GM12875 (cell line): ENCODE results near the gene TMEM175.

Source experiments
- H3K4me3 ChIP-seq: one replicate; pipeline ENCODE4 v1.5.1; 2011; ENCODE audit warnings: low read depth, low read length, control low read depth
- CTCF ChIP-seq: IDR thresholded peaks from 2 replicates; pipeline ENCODE4 v1.5.1; 2011; ENCODE audit warnings: low read depth, mild to moderate bottlenecking, control low read depth, inconsistent platforms, low read length, moderate library complexity, borderline replicate concordance; ENCODE audit not compliant: insufficient read depth

Gene TMEM175

GRCh38 chr4:991451-992296, 59.4 kb downstream of the TMEM175 start:
- no peak overlapping the region for H3K4me3 ChIP-seq
- TF ChIP-seq CTCF, result no peak

GRCh38 chr4:992297-993110, 60.2 kb downstream of the TMEM175 start:
- H3K4me3 ChIP-seq, result no peak overlapping the region
- TF ChIP-seq CTCF, result no peak

- H3K4me3 ChIP-seq, result no peak within 1 kb of the TSS
- TF ChIP-seq CTCF, result no peak
These were observed 61.1 kb downstream of the TMEM175 start, which contains the start of gene SLC26A1 for GRCh38 chr4:993111-994029. SLC26A1 (minus strand) TSS chr4:993404; CDS start chr4:991703, 1,701 bp downstream.

GRCh38 chr4:995311-996026, 63.2 kb downstream of the TMEM175 start:
- TF ChIP-seq CTCF, result no peak
- H3K4me3 ChIP-seq, result no peak overlapping the region

GRCh38 chr4:996030-996996, 64.1 kb downstream of the TMEM175 start:
- TF ChIP-seq CTCF, result no peak

GRCh38 chr4:996997-997374, 64.7 kb downstream of the TMEM175 start:
- TF ChIP-seq CTCF, result no peak
- no peak overlapping the region for H3K4me3 ChIP-seq

More at GRCh38 chr4:996030-996996, 64.1 kb downstream of the TMEM175 start:
- no peak overlapping the region for H3K4me3 ChIP-seq
